Endothelial cell of umbilical vein (primary cell): ENCODE measurements around the gene CTPS1. TPM values are rescaled to one million over a fixed set of nuclear protein-coding genes. Genes with fewer than 3 reads are reported as not detected.
A peak's percentile ranks its signal among the peaks of the same experiment; 100 is the strongest.

Experiments used
- BruUV-seq: library from RNA; stranded (reverse); fragments of 400-500 nt; replicated peaks from 2 replicates; lab custom pipeline; 2021; lab: Mats Ljungman, UMichigan
- CTCF ChIA-PET: fragments of 300-600, 350-600 bp; sonication (Branson Sonifier 250); formaldehyde crosslinking; loops from one replicate; lab custom pipeline; 2021; ENCODE audit warnings: antibody characterized with exemption, inconsistent platforms; lab: Charles Lee
- POLR2A ChIA-PET: fragments of 300-600, 350-600 bp; sonication (Branson Sonifier 250); formaldehyde crosslinking; loops from one replicate; lab custom pipeline; 2021; ENCODE audit warnings: antibody characterized with exemption, inconsistent platforms; lab: Charles Lee
- DNase-seq: peaks from one replicate; pipeline ENCODE4 v3.0.0-alpha.2; 2011; ENCODE audit warnings: low read depth, low spot score
- FAIRE-seq: peaks from 2 replicates; lab custom pipeline; 2011; peaks lifted over from hg19 to GRCh38; lab: Jason Lieb, UNC
- H2AFZ ChIP-seq: 2 replicates; pipeline ENCODE4 v1.6.0; 2012; ENCODE audit warnings: low read depth, low read length, control low read depth, inconsistent platforms
- H3K27ac ChIP-seq: 2 replicates; pipeline ENCODE4 v1.5.1; 2011; ENCODE audit warnings: low read depth, mild to moderate bottlenecking, control low read depth, low read length, moderate library complexity; ENCODE audit not compliant: insufficient read depth
- H3K27me3 ChIP-seq, 2 experiments: 2 replicates each; pipeline versions ENCODE4 v1.6.0 to v1.6.1; 2011; ENCODE audit warnings: low read length in 2 of 2, mixed read lengths in 1 of 2; ENCODE audit not compliant: control insufficient read depth in 2 of 2, insufficient read depth in 2 of 2
- H3K36me3 ChIP-seq, 2 experiments: 2 replicates in 1 of 2; 3 replicates in 1 of 2; pipeline ENCODE4 v1.5.1; 2011; ENCODE audit warnings: low read length in 2 of 2, mild to moderate bottlenecking in 1 of 2, moderate library complexity in 1 of 2; ENCODE audit not compliant: control insufficient read depth in 2 of 2, insufficient read depth in 2 of 2; ENCODE audit errors: extremely low read depth in 1 of 2
- H3K4me1 ChIP-seq: 3 replicates; pipeline ENCODE4 v1.5.1; 2011; ENCODE audit warnings: mild to moderate bottlenecking, low read length; ENCODE audit not compliant: control insufficient read depth, insufficient read depth; ENCODE audit errors: extremely low read depth
- H3K4me2 ChIP-seq: 2 replicates; pipeline ENCODE4 v1.6.1; 2011; ENCODE audit warnings: low read length, control low read depth, mixed read lengths; ENCODE audit not compliant: insufficient read depth
- H3K4me3 ChIP-seq, 3 experiments: fragments of 200-600 bp in 1 of 3; sonication (generic), shearing (Covaris generic) in 1 of 3; replicated peaks in 1 of 3; 2 replicates each; pipeline ENCODE4 v1.5.1; 2011 to 2016; ENCODE audit warnings: control low read depth in 3 of 3, low read length in 3 of 3, mild to moderate bottlenecking in 2 of 3, inconsistent platforms in 1 of 3, low read depth in 1 of 3, moderate library complexity in 1 of 3; ENCODE audit not compliant: insufficient read depth in 1 of 3
- H3K79me2 ChIP-seq: 2 replicates; pipeline ENCODE4 v1.6.0; 2012; ENCODE audit warnings: low read length, inconsistent platforms; ENCODE audit not compliant: control insufficient read depth, insufficient read depth
- H3K9ac ChIP-seq: replicated peaks from 2 replicates; pipeline ENCODE3; 2011; ENCODE audit warnings: low read length, control low read depth; ENCODE audit not compliant: insufficient read depth; ENCODE audit errors: extremely low read depth
- H3K9me1 ChIP-seq: replicated peaks from 3 replicates; pipeline ENCODE4 v1.6.0; 2011; ENCODE audit warnings: mild to moderate bottlenecking, low read length; ENCODE audit not compliant: control insufficient read depth, insufficient read depth; ENCODE audit errors: extremely low read depth
- H3K9me3 ChIP-seq: replicated peaks from 2 replicates; pipeline ENCODE4 v1.5.1; 2012; ENCODE audit warnings: low read length, inconsistent platforms; ENCODE audit not compliant: control insufficient read depth, insufficient read depth
- H4K20me1 ChIP-seq: replicated peaks from 2 replicates; pipeline ENCODE3; 2011; ENCODE audit warnings: mild to moderate bottlenecking, low read length; ENCODE audit not compliant: control insufficient read depth, insufficient read depth; ENCODE audit errors: extremely low read depth
- CTCF ChIP-seq, 2 donors: IDR thresholded peaks; 1 replicate in 1 of 2; 2 replicates in 1 of 2; pipeline ENCODE4 v1.5.1; 2011; ENCODE audit warnings: low read length in 2 of 2, mild to moderate bottlenecking in 2 of 2, moderate library complexity in 2 of 2, control low read depth in 1 of 2, inconsistent platforms in 1 of 2, low read depth in 1 of 2; ENCODE audit not compliant: insufficient read depth in 1 of 2; ENCODE audit errors: extremely low read depth in 1 of 2
- EZH2 ChIP-seq: IDR thresholded peaks from 2 replicates; pipeline ENCODE4 v1.6.1; 2012; ENCODE audit warnings: borderline replicate concordance, low read depth, mild to moderate bottlenecking, moderate library complexity, low read length, inconsistent platforms; ENCODE audit not compliant: severe bottlenecking
- FOS ChIP-seq: IDR thresholded peaks from 2 replicates; pipeline ENCODE4 v1.6.1; 2011; ENCODE audit warnings: mild to moderate bottlenecking, low read length, moderate library complexity, borderline replicate concordance; ENCODE audit not compliant: insufficient read depth
- GATA2 ChIP-seq: IDR thresholded peaks from 2 replicates; pipeline ENCODE4 v1.7.0; 2011; ENCODE audit warnings: low read depth, mild to moderate bottlenecking, moderate library complexity, mixed read lengths, low read length; ENCODE audit not compliant: insufficient read length, insufficient read depth
- MYC ChIP-seq: IDR thresholded peaks from one replicate; pipeline ENCODE4 v1.6.1; 2011; ENCODE audit warnings: mild to moderate bottlenecking, low read depth, low read length
- POLR2A ChIP-seq: IDR thresholded peaks from 2 replicates; pipeline ENCODE4 v1.6.1; 2012; ENCODE audit warnings: low read depth, mild to moderate bottlenecking, control low read depth, low read length
- POLR2AphosphoS5 ChIP-seq: IDR thresholded peaks from 2 replicates; pipeline ENCODE4 v1.6.1; 2012; ENCODE audit warnings: low read depth, mild to moderate bottlenecking, control low read depth, low read length, moderate library complexity; ENCODE audit not compliant: insufficient read depth
- dilution Hi-C: fragments of 300-500 bp; cut with MboI; formaldehyde crosslinking; loops from one replicate; pipeline ENCODE4 v1.15.0; 2019; ENCODE audit warnings: low sequenced_read_pairs; ENCODE audit not compliant: extremely low pct_ligation_motif_present
- intact Hi-C: fragments of 100-400 bp; cut with micrococcal nuclease; formaldehyde crosslinking; loops from one replicate; pipeline ENCODE4 v1.10.0; 2022
- polyA plus RNA-seq, 4 experiments: library from polyadenylated mRNA; depleted of rRNA in 3 of 4; stranded (reverse) in 3 of 4; unstranded in 1 of 4; fragments of >200 nt; gene quantifications; 2 replicates each; pipeline versions ENCODE4 v1.2.1 to v1.2.3, GENCODE V29; 2011 to 2012; ENCODE audit warnings: missing spikeins in 1 of 4
- total RNA-seq: library from RNA; stranded (reverse); gene quantifications from 2 replicates; pipeline ENCODE4 v1.2.3, GENCODE V29; 2021

The CTPS1 gene
- total and polyA plus RNA-seq, 2 donors (not counting 3 experiments of a cell fraction or from before 2014, with no cell fraction given) = 24.9 to 65.8 TPM

GRCh38 chr1:40932006-40932405 is 47.5 kb upstream of the CTPS1 start:
- Histone ChIP-seq H3K4me2 (no peak overlapping the region), H3K79me2 (no peaks in the 10 kb centered on the region), H3K36me3 (no peaks in the 10 kb centered on the region), H3K9me1 (no peaks in the 10 kb centered on the region), H2AFZ (no peak overlapping the region), H3K27ac (peak overlapping the region; percentile 28), H4K20me1 (no peaks in the 10 kb centered on the region), H3K27me3 (no peaks in the 10 kb centered on the region), H3K4me1 (peaks cover 13% of the 10 kb centered on the region), H3K4me3 (no peak overlapping the region), H3K9me3 (no peaks in the 10 kb centered on the region), H3K9ac (no peak overlapping the region)
- TF ChIP-seq CTCF (IDR thresholded peaks at IDR 0.05; ENCODE audit: extremely low read depth in 1 of 2, insufficient read depth in 1 of 2, low read depth in 1 of 2, low read length in 2 of 2) (no peak), FOS (peak; percentile 21)
- FAIRE-seq (peak; percentile 71), DNase-seq (peak; percentile 70)
- ChIA-PET CTCF (interaction anchor here (1.1 kb wide), 1 partner anchor 83 kb away, joined by 5 read pairs; no protein-coding TSS in a partner anchor), POLR2A (no interaction called here)
- dilution Hi-C loops = no loop called here
- intact Hi-C loops = loop anchor here (1.0 kb wide), 1 partner anchor 57 kb away; no protein-coding TSS in a partner anchor
- BruUV-seq = no TSS peak

- Histone ChIP-seq H3K9me1 (no peaks in the 10 kb centered on the region), H3K4me3 (no peak overlapping the region), H3K27ac (no peak overlapping the region), H3K4me1 (peaks cover 11% of the 10 kb centered on the region), H3K79me2 (no peaks in the 10 kb centered on the region), H3K9me3 (no peaks in the 10 kb centered on the region), H3K4me2 (no peak overlapping the region), H3K27me3 (no peaks in the 10 kb centered on the region), H3K9ac (no peak overlapping the region), H2AFZ (no peak overlapping the region), H3K36me3 (no peaks in the 10 kb centered on the region), H4K20me1 (no peaks in the 10 kb centered on the region)
- FAIRE-seq (no peak), DNase-seq (no peak)
- ChIA-PET CTCF (interaction anchor here (0.8 to 1.9 kb wide), 5 partner anchors 12 to 86 kb away, joined by 3 to 10 read pairs (median 3); no protein-coding TSS in a partner anchor), POLR2A (no interaction called here)
- TF ChIP-seq FOS (no peak), EZH2 (no peak), POLR2AphosphoS5 (no peak), GATA2 (no peak), MYC (no peak), POLR2A (no peak)
- dilution Hi-C loops (no loop called here), intact Hi-C loops (no loop called here)
- BruUV-seq = no TSS peak
These were observed 42.6 kb upstream of the CTPS1 start for GRCh38 chr1:40936931-40937339.
